ENCODE results near the gene MED31.
"Not testable (repeated sequence)": the region's sequence is repeated elsewhere in the genome, so short reads cannot be mapped to it uniquely, and the experiment has no call there.

Gene MED31

DNA sequence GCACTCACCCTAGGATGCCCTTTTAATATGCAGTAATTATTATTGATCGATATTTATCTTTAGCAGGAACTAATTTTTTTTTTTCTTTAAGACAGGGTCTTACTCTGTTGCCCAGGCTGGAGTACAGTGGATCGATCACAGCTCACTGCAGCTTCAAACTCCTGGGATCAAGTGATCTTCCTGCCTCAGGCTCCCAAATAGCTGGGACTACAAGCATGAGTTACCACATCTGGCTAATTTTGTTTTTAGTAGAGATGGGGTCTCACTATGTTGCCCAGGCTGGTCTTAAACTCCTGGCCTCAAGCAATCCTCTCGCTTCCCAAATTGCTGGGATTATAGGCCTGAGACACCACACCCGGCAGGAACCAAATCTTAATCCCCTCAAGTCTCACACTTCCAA lies 40.2 kb downstream of the MED31 start:
- H3K4me1 ChIP-seq (ENCODE audit: insufficient read depth, low read length), result no peaks in the 10 kb centered on the region
- peaks cover 77% of the 10 kb centered on the region for H3K36me3 ChIP-seq (ENCODE audit: insufficient read depth, low read length)

GRCh38 chr17:6610011-6610410 lies 41.4 kb downstream of the MED31 start:
- Histone ChIP-seq H3K4me1 (ENCODE audit: insufficient read depth, low read length) (no peaks in the 10 kb centered on the region), H3K4me3 (ENCODE audit: low read length) (no peak overlapping the region), H3K9me3 (ENCODE audit: low read length) (no peaks in the 10 kb centered on the region), H2AFZ (ENCODE audit: low read depth, low read length) (no peak overlapping the region), H3K27me3 (ENCODE audit: insufficient read depth, low read length) (no peaks in the 10 kb centered on the region), H3K36me3 (ENCODE audit: insufficient read depth, low read length) (peaks cover 79% of the 10 kb centered on the region)

More for the DNA sequence above, 40.2 kb downstream of the MED31 start:
- no peaks in the 10 kb centered on the region for H3K27me3 ChIP-seq (ENCODE audit: insufficient read depth, low read length)
- no peak overlapping the region for H2AFZ ChIP-seq (ENCODE audit: low read depth, low read length)
- no peak overlapping the region for H3K4me3 ChIP-seq (ENCODE audit: low read length)
- no peaks in the 10 kb centered on the region for H3K9me3 ChIP-seq (ENCODE audit: low read length)

DNA sequence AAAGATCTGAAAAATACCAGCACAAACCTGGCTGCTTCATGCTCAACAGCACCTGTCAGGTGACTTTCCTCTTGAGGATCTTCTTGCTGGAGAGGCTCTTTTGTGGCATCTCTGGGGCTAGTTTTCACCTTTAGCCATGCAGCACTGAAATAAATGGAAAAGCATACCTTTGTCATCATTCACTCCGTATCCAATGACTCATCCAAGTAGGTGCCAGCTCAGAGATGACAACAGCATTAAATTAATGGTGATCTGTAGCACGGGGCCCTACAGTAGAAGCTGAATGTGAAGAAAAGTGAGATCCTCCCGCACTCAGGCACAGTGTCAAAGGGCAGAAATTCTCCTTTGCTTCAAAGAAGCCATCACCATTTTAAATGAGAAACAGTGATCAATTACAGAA lies 43.1 kb downstream of the MED31 start:
- H3K27me3 ChIP-seq (ENCODE audit: insufficient read depth, low read length), result no peaks in the 10 kb centered on the region
- no peaks in the 10 kb centered on the region for H3K4me1 ChIP-seq (ENCODE audit: insufficient read depth, low read length)
- H3K4me3 ChIP-seq (ENCODE audit: low read length), result no peak overlapping the region
- H3K9me3 ChIP-seq (ENCODE audit: low read length), result no peaks in the 10 kb centered on the region
- H3K36me3 ChIP-seq (ENCODE audit: insufficient read depth, low read length), result peaks cover 85% of the 10 kb centered on the region
- H2AFZ ChIP-seq (ENCODE audit: low read depth, low read length), result no peak overlapping the region

DNA sequence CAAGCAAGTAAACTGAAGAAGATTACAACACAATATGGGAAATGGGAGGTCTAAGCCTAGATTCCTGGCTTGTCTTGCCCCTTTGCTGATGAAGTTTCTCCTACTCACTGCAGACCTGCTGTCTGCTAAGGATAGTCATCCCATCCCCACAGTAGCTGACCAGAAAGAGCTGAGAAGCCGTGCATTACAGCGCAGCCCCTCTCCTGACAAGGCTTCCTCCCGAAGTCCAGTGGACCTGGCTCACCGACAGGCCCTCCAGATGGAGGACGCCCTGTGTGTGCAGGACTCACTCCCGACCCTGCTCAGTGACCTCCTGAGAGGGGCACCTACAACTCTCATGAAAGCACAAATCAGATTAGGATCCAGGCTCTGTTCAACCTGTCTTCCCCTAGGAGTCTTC lies 46.3 kb downstream of the MED31 start:
- no peak overlapping the region for H3K4me3 ChIP-seq (ENCODE audit: low read length)
- H2AFZ ChIP-seq (ENCODE audit: low read depth, low read length), result no peak overlapping the region
- no peaks in the 10 kb centered on the region for H3K4me1 ChIP-seq (ENCODE audit: insufficient read depth, low read length)
- H3K27me3 ChIP-seq (ENCODE audit: insufficient read depth, low read length), result no peaks in the 10 kb centered on the region
- peaks cover 88% of the 10 kb centered on the region for H3K36me3 ChIP-seq (ENCODE audit: insufficient read depth, low read length)
- no peaks in the 10 kb centered on the region for H3K9me3 ChIP-seq (ENCODE audit: low read length)

DNA sequence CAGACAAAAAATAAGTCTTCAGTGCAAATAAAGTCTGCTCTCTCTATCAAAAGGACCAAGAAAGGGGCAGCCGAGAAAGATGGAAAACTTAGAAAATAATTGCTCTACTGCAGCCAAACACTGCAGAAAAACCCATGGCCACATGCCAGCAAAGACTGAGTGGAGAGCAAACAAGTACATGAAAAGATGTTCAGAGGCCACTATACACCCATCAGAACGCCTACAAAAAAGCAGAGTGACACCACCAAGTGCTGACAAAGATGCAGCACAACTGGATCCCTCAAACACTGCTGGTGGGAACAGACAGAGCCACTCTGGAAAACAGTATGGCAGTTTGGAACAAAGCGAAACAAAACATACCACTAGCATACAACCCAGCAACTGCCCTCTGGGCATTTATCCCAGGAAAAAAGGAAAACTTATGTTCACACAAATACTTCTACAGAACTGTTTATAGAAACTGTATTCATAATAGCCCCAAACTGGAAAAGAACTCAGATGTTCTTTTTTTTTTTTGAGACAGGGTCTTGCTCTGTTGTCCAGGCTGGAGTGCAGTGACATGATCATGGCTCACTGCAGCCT lies 47.6 kb downstream of the MED31 start:
- H2AFZ ChIP-seq (ENCODE audit: low read depth, low read length), result no peak overlapping the region
- H3K9me3 ChIP-seq (ENCODE audit: low read length), result no peaks in the 10 kb centered on the region
- H3K4me3 ChIP-seq (ENCODE audit: low read length), result no peak overlapping the region
- H3K27me3 ChIP-seq (ENCODE audit: insufficient read depth, low read length), result no peaks in the 10 kb centered on the region
- peaks cover 85% of the 10 kb centered on the region for H3K36me3 ChIP-seq (ENCODE audit: insufficient read depth, low read length)
- no peaks in the 10 kb centered on the region for H3K4me1 ChIP-seq (ENCODE audit: insufficient read depth, low read length)

GRCh38 chr17:6602141-6602540 lies 49.3 kb downstream of the MED31 start:
- no peaks in the 10 kb centered on the region for H3K27me3 ChIP-seq (ENCODE audit: insufficient read depth, low read length)
- no peak overlapping the region for H2AFZ ChIP-seq (ENCODE audit: low read depth, low read length)
- no peaks in the 10 kb centered on the region for H3K9me3 ChIP-seq (ENCODE audit: low read length)
- no peak overlapping the region for H3K4me3 ChIP-seq (ENCODE audit: low read length)
- H3K4me1 ChIP-seq (ENCODE audit: insufficient read depth, low read length), result no peaks in the 10 kb centered on the region
- H3K36me3 ChIP-seq (ENCODE audit: insufficient read depth, low read length), result peaks cover 84% of the 10 kb centered on the region

GRCh38 chr17:6599364-6599763 lies 52.0 kb downstream of the MED31 start:
- no peaks in the 10 kb centered on the region for H3K9me3 ChIP-seq (ENCODE audit: low read length)
- H3K4me1 ChIP-seq (ENCODE audit: insufficient read depth, low read length), result no peaks in the 10 kb centered on the region
- peaks cover 85% of the 10 kb centered on the region for H3K36me3 ChIP-seq (ENCODE audit: insufficient read depth, low read length)
- no peak overlapping the region for H2AFZ ChIP-seq (ENCODE audit: low read depth, low read length)
- no peaks in the 10 kb centered on the region for H3K27me3 ChIP-seq (ENCODE audit: insufficient read depth, low read length)
- H3K4me3 ChIP-seq (ENCODE audit: low read length), result no peak overlapping the region

DNA sequence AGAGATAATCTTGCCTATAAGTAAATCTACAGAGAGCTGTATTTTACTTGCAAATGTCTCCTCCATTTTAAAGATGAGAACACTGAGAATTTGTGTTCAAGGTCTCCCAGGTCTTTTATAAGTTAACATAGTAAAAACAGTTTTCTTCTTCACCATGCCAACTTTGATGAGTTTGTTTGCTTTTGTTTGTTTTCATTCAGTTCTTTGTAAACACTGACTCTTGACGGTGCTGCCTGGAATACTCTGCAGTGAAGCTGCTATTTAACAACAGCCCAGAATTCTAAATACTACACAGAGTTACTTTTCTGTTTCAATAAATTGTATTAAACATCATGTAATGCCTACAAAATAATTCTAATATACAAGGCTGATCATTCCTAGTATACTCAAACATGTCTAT lies 53.7 kb downstream of the MED31 start:
- Histone ChIP-seq H2AFZ (ENCODE audit: low read depth, low read length) (no peak overlapping the region), H3K36me3 (ENCODE audit: insufficient read depth, low read length) (peaks cover 85% of the 10 kb centered on the region), H3K4me3 (ENCODE audit: low read length) (no peak overlapping the region), H3K9me3 (ENCODE audit: low read length) (no peaks in the 10 kb centered on the region), H3K27me3 (ENCODE audit: insufficient read depth, low read length) (no peaks in the 10 kb centered on the region), H3K4me1 (ENCODE audit: insufficient read depth, low read length) (no peaks in the 10 kb centered on the region)

- Histone ChIP-seq H3K36me3 (ENCODE audit: insufficient read depth, low read length) (peaks cover 88% of the 10 kb centered on the region), H3K4me1 (ENCODE audit: insufficient read depth, low read length) (no peaks in the 10 kb centered on the region), H3K27me3 (ENCODE audit: insufficient read depth, low read length) (no peaks in the 10 kb centered on the region), H3K9me3 (ENCODE audit: low read length) (no peaks in the 10 kb centered on the region), H2AFZ (ENCODE audit: low read depth, low read length) (no peak overlapping the region), H3K4me3 (ENCODE audit: low read length) (no peak overlapping the region)
Measured at GRCh38 chr17:6596941-6597340, 54.5 kb downstream of the MED31 start.

GRCh38 chr17:6596511-6596910 lies 54.9 kb downstream of the MED31 start:
- Histone ChIP-seq H3K9me3 (ENCODE audit: low read length) (no peaks in the 10 kb centered on the region), H3K4me1 (ENCODE audit: insufficient read depth, low read length) (no peaks in the 10 kb centered on the region), H3K36me3 (ENCODE audit: insufficient read depth, low read length) (peaks cover 92% of the 10 kb centered on the region), H2AFZ (ENCODE audit: low read depth, low read length) (no peak overlapping the region), H3K27me3 (ENCODE audit: insufficient read depth, low read length) (no peaks in the 10 kb centered on the region), H3K4me3 (ENCODE audit: low read length) (no peak overlapping the region)

- H3K36me3 ChIP-seq (ENCODE audit: insufficient read depth, low read length), result peaks cover 93% of the 10 kb centered on the region
- no peaks in the 10 kb centered on the region for H3K4me1 ChIP-seq (ENCODE audit: insufficient read depth, low read length)
Measured at GRCh38 chr17:6596081-6596480, 55.3 kb downstream of the MED31 start.

GRCh38 chr17:6593371-6593770 lies 58.0 kb downstream of the MED31 start:
- not testable (repeated sequence) for H2AFZ ChIP-seq (ENCODE audit: low read depth, low read length); H3K4me3 ChIP-seq (ENCODE audit: low read length); H3K27me3 ChIP-seq (ENCODE audit: insufficient read depth, low read length); H3K9me3 ChIP-seq (ENCODE audit: low read length); H3K4me1 ChIP-seq (ENCODE audit: insufficient read depth, low read length)
- peaks cover 95% of the 10 kb centered on the region for H3K36me3 ChIP-seq (ENCODE audit: insufficient read depth, low read length)

More at GRCh38 chr17:6596081-6596480, 55.3 kb downstream of the MED31 start:
- H3K27me3 ChIP-seq (ENCODE audit: insufficient read depth, low read length), result no peaks in the 10 kb centered on the region
- no peaks in the 10 kb centered on the region for H3K9me3 ChIP-seq (ENCODE audit: low read length)
- H2AFZ ChIP-seq (ENCODE audit: low read depth, low read length), result no peak overlapping the region
- H3K4me3 ChIP-seq (ENCODE audit: low read length), result no peak overlapping the region
